GM19397 (cell line): ENCODE data around the gene DAGLA.

Experiments used
- ATAC-seq: cut with Tn5 transposase; IDR thresholded peaks from one replicate; pipeline ENCODE4 v1.9.1; 2021; ENCODE audit warnings: mild to moderate bottlenecking, moderate library complexity; ENCODE audit not compliant: unreplicated experiment

DAGLA gene

GRCh38 chr11:61725781-61726231 lies 45.6 kb downstream of the DAGLA start:
- ATAC-seq = no peak

GRCh38 chr11:61726775-61727174 lies 46.6 kb downstream of the DAGLA start:
- no peak for ATAC-seq

- ATAC-seq = no peak
Measured at GRCh38 chr11:61727401-61727811, 47.2 kb downstream of the DAGLA start.

GRCh38 chr11:61728066-61728939 lies 48.1 kb downstream of the DAGLA start:
- ATAC-seq = no peak

- no peak for ATAC-seq
Measured at GRCh38 chr11:61728940-61729219, 48.7 kb downstream of the DAGLA start.

- no peak for ATAC-seq
Measured at GRCh38 chr11:61730240-61730994, 50.2 kb downstream of the DAGLA start.

GRCh38 chr11:61731211-61731951 lies 51.2 kb downstream of the DAGLA start:
- no peak for ATAC-seq

GRCh38 chr11:61731952-61732675 lies 51.9 kb downstream of the DAGLA start:
- no peak for ATAC-seq

GRCh38 chr11:61732705-61733104 lies 52.5 kb downstream of the DAGLA start:
- ATAC-seq = no peak

GRCh38 chr11:61733120-61733978 lies 53.2 kb downstream of the DAGLA start:
- peak; percentile 69 for ATAC-seq

- no peak for ATAC-seq
Measured at GRCh38 chr11:61734767-61735166, 54.6 kb downstream of the DAGLA start.

GRCh38 chr11:61735391-61735790 lies 55.2 kb downstream of the DAGLA start:
- no peak for ATAC-seq

- ATAC-seq = no peak
Measured at GRCh38 chr11:61736310-61736709, 56.1 kb downstream of the DAGLA start.

- ATAC-seq = no peak
Measured at GRCh38 chr11:61737131-61737530, 56.9 kb downstream of the DAGLA start.

- no peak for ATAC-seq
Measured at GRCh38 chr11:61737636-61738386, 57.6 kb downstream of the DAGLA start.

- ATAC-seq = no peak
Measured at GRCh38 chr11:61738776-61739175, 58.6 kb downstream of the DAGLA start.

GRCh38 chr11:61739413-61739812 lies 59.2 kb downstream of the DAGLA start:
- no peak for ATAC-seq

GRCh38 chr11:61739966-61740365 lies 59.8 kb downstream of the DAGLA start:
- no peak for ATAC-seq

- ATAC-seq = no peak
Measured at GRCh38 chr11:61742391-61742790, 62.2 kb downstream of the DAGLA start.
